WERI-Rb-1 (cell line): ENCODE measurements around the gene HIVEP3.
A peak's percentile ranks its signal among the peaks of the same experiment; 100 is the strongest.

Experiments used
- DNase-seq: peaks from one replicate; pipeline ENCODE4 v3.0.0-alpha.2; 2020
- H3K27ac ChIP-seq: fragments of 250-450 bp; sonication (Bioruptor Pico); 2 replicates; pipeline ENCODE4 v1.5.1; 2020; ENCODE audit warnings: mild to moderate bottlenecking, moderate library complexity
- H3K27me3 ChIP-seq: fragments of 250-450 bp; sonication (Bioruptor Pico); 2 replicates; pipeline ENCODE4 v1.5.1; 2021; ENCODE audit warnings: mild to moderate bottlenecking, low read depth, moderate library complexity; ENCODE audit not compliant: insufficient read depth, severe bottlenecking
- H3K36me3 ChIP-seq: fragments of 250-450 bp; sonication (Bioruptor Pico); 2 replicates; pipeline ENCODE4 v1.5.1; 2020; ENCODE audit warnings: mild to moderate bottlenecking, moderate library complexity
- H3K4me3 ChIP-seq: 2 replicates; pipeline ENCODE4 v1.5.1; 2011; ENCODE audit warnings: low read depth, mild to moderate bottlenecking, control low read depth, low read length
- H3K9me3 ChIP-seq: fragments of 250-450 bp; sonication (Bioruptor Pico); 2 replicates; pipeline ENCODE4 v1.5.1; 2021; ENCODE audit warnings: mild to moderate bottlenecking, moderate library complexity; ENCODE audit not compliant: severe bottlenecking
- CTCF ChIP-seq: IDR thresholded peaks from 2 replicates; pipeline ENCODE4 v1.5.1; 2011; ENCODE audit warnings: low read depth, mild to moderate bottlenecking, control low read depth, inconsistent platforms, low read length

The HIVEP3 gene

GRCh38 chr1:41668054-41668660 is 250.6 kb downstream of the HIVEP3 start:
- no peak for TF ChIP-seq CTCF
- Histone ChIP-seq H3K9me3 (no peaks in the 10 kb centered on the region), H3K36me3 (no peaks in the 10 kb centered on the region), H3K27me3 (no peaks in the 10 kb centered on the region), H3K4me3 (no peak overlapping the region), H3K27ac (no peak overlapping the region)
- DNase-seq = no peak

GRCh38 chr1:41666981-41667631 is 251.6 kb downstream of the HIVEP3 start:
- Histone ChIP-seq H3K4me3 (no peak overlapping the region), H3K27me3 (no peaks in the 10 kb centered on the region), H3K27ac (no peak overlapping the region), H3K36me3 (no peaks in the 10 kb centered on the region), H3K9me3 (no peaks in the 10 kb centered on the region)
- DNase-seq = peak; percentile 42
- TF ChIP-seq CTCF = no peak

GRCh38 chr1:41665962-41666917 is 252.5 kb downstream of the HIVEP3 start:
- H3K36me3 ChIP-seq = no peaks in the 10 kb centered on the region
- H3K27me3 ChIP-seq = no peaks in the 10 kb centered on the region
- H3K9me3 ChIP-seq = no peaks in the 10 kb centered on the region
- no peak for DNase-seq
- no peak overlapping the region for H3K4me3 ChIP-seq
- H3K27ac ChIP-seq = peak overlapping the region; percentile 24; the same call in 1 of the 2 replicates
- no peak for TF ChIP-seq CTCF

- H3K27me3 ChIP-seq = no peaks in the 10 kb centered on the region
- no peaks in the 10 kb centered on the region for H3K36me3 ChIP-seq
- DNase-seq = peak; percentile 91
- peak overlapping the region; percentile 92 for H3K27ac ChIP-seq
- TF ChIP-seq CTCF = no peak
- H3K4me3 ChIP-seq = no peak overlapping the region
- no peaks in the 10 kb centered on the region for H3K9me3 ChIP-seq
Observed at GRCh38 chr1:41664861-41665640, 253.7 kb downstream of the HIVEP3 start.

GRCh38 chr1:41663671-41664400 is 254.9 kb downstream of the HIVEP3 start:
- no peak for DNase-seq
- TF ChIP-seq CTCF = no peak
- H3K36me3 ChIP-seq = no peaks in the 10 kb centered on the region
- H3K27me3 ChIP-seq = no peaks in the 10 kb centered on the region
- H3K27ac ChIP-seq = peak overlapping the region; percentile 92
- H3K9me3 ChIP-seq = no peaks in the 10 kb centered on the region
- H3K4me3 ChIP-seq = no peak overlapping the region
